ENCODE data around the gene RNF149. TPM values are rescaled to one million over a fixed set of nuclear protein-coding genes. Genes with fewer than 3 reads are reported as not detected.
"Not testable (repeated sequence)": the region's sequence is repeated elsewhere in the genome, so short reads cannot be mapped to it uniquely, and the experiment has no call there.

Gene RNF149, protein sequence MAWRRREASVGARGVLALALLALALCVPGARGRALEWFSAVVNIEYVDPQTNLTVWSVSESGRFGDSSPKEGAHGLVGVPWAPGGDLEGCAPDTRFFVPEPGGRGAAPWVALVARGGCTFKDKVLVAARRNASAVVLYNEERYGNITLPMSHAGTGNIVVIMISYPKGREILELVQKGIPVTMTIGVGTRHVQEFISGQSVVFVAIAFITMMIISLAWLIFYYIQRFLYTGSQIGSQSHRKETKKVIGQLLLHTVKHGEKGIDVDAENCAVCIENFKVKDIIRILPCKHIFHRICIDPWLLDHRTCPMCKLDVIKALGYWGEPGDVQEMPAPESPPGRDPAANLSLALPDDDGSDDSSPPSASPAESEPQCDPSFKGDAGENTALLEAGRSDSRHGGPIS
- polyA plus RNA-seq (2012; ENCODE audit: low read depth, missing spikeins): 6.3 TPM

DNA sequence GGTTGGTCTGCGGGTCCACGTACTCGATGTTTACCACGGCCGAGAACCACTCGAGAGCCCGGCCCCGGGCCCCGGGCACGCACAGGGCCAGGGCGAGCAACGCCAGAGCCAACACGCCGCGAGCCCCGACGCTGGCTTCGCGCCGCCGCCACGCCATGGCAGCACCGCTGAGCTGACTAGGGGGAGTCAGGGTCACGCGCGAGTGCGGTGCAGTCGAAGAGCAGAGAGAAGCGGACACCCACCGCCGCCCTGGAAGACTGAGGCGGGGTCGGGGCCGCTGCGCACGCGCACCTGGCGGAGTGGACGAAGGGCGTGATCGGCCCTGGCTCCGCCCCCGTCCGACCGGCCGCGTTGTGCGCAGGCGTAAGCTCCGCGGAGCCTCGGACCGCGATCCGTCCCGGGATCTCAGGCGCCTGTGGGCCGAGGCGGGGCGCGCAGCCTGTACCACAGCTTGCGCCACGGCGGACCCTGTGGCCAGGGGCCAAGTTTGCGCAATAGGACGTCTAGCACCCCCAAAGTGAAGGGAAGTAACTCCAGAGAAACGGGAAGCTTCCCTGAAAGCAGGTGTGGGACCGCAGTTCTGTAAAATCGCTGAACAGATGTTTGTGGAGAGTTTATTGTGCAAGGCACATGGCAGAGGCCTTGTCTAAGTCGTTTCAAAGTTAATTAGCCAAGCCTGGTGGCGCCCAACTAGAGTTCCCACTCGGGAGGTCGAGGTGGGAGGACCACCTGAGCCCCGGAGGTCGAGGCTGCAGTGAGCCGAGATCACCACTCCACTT, at the start of gene RNF149:
Gene RNF149 (minus strand): TSS at position 270 of the 779 bp plus-strand sequence. CDS start 113 bp downstream, at position 157.
- DNase-seq (ENCODE audit: insufficient read length, low spot score): peak; percentile 86

DNA sequence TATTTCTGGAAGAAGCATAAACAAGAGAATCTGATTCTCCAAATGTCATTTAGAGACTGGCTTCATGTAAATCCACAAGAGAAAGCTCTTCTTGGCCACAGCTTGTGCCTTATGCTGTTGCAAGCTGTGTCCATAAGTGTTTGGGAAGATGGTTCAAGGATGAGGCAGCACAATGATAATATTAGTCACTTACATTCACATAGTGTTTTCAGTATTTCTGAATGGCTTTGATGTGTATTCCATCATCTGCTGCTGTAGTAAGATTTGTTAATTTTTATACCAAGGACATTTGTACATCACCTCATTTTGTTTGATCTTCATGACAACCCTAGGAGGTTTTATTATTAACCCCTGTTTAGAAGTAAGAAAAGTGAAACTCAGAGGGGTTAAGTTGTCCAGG, 48.9 kb upstream of the RNF149 start:
- FAIRE-seq (no peak), DNase-seq (ENCODE audit: insufficient read length, low spot score) (no peak)
- TF ChIP-seq PAX5 (IDR thresholded peaks at IDR 0.05; ENCODE audit: insufficient read depth, low read length, severe bottlenecking) (no peak), SPI1 (IDR thresholded peaks at IDR 0.05; ENCODE audit: low read depth, low read length) (no peak), POU2F2 (IDR thresholded peaks at IDR 0.05; ENCODE audit: low read depth, low read length) (no peak), POLR2A (IDR thresholded peaks at IDR 0.05; ENCODE audit: low read depth, low read length) (no peak), TAF1 (IDR thresholded peaks at IDR 0.05; ENCODE audit: low read depth, low read length) (no peak), POLR2AphosphoS5 (IDR thresholded peaks at IDR 0.05; ENCODE audit: low read depth, low read length) (no peak)

More for the DNA sequence above, at the start of gene RNF149:
- TF ChIP-seq TAF1 (IDR thresholded peaks at IDR 0.05; ENCODE audit: low read depth, low read length) (no peak), POU2F2 (IDR thresholded peaks at IDR 0.05; ENCODE audit: low read depth, low read length) (no peak), POLR2A (IDR thresholded peaks at IDR 0.05; ENCODE audit: low read depth, low read length) (peak; percentile 41; the same call in 1 of the 2 replicates), PAX5 (IDR thresholded peaks at IDR 0.05; ENCODE audit: insufficient read depth, low read length, severe bottlenecking) (no peak)
- peak; percentile 97 for FAIRE-seq

DNA sequence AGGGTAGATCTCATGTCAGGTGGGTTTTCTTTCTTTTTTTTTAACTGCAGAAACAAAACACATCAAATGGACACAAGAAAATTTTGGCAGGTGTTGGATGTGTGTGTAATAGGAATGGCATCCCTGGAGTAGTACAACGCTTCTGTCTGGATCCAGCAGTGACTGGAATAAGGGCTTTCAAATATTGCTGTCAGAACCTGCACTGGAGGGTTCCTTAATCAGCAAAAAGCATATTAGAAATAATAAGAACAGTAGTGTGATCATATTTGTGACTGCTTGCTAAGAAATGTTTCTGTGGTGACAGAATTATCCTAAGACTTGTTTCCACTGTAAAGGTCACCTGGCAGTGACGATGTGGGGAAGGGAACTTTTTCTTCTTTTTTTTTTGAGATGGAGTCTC, 48.0 kb upstream of the RNF149 start:
- DNase-seq (ENCODE audit: insufficient read length, low spot score) (no peak), FAIRE-seq (no peak)
- TF ChIP-seq POLR2AphosphoS5 (IDR thresholded peaks at IDR 0.05; ENCODE audit: low read depth, low read length) (no peak), PAX5 (IDR thresholded peaks at IDR 0.05; ENCODE audit: insufficient read depth, low read length, severe bottlenecking) (no peak), POLR2A (IDR thresholded peaks at IDR 0.05; ENCODE audit: low read depth, low read length) (no peak), TAF1 (IDR thresholded peaks at IDR 0.05; ENCODE audit: low read depth, low read length) (no peak), SPI1 (IDR thresholded peaks at IDR 0.05; ENCODE audit: low read depth, low read length) (no peak), POU2F2 (IDR thresholded peaks at IDR 0.05; ENCODE audit: low read depth, low read length) (no peak)

DNA sequence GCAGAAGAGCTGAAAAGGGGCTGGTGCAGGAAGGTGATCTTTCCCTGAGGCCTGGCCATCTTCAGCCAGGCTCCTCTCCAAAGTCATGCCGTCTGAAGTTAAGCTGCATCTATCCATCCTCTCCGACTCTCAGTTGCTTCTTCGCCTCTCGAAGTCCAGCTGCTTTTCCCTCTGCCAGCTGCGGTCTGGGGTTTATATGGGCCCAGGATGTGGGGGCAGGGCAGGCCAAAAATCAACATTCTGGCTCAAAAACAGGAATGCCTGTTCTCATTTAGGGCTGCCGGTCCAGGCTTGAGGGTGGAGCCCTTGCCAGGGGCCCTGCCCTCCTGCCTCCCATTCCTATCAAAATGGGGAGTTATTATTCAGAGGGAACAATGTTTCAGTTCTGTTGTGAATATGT, 47.6 kb upstream of the RNF149 start:
- TF ChIP-seq POU2F2 (IDR thresholded peaks at IDR 0.05; ENCODE audit: low read depth, low read length) (no peak), PAX5 (IDR thresholded peaks at IDR 0.05; ENCODE audit: insufficient read depth, low read length, severe bottlenecking) (no peak), TAF1 (IDR thresholded peaks at IDR 0.05; ENCODE audit: low read depth, low read length) (no peak), SPI1 (IDR thresholded peaks at IDR 0.05; ENCODE audit: low read depth, low read length) (no peak), POLR2A (IDR thresholded peaks at IDR 0.05; ENCODE audit: low read depth, low read length) (no peak)
- DNase-seq (ENCODE audit: insufficient read length, low spot score) (no peak), FAIRE-seq (no peak)

DNA sequence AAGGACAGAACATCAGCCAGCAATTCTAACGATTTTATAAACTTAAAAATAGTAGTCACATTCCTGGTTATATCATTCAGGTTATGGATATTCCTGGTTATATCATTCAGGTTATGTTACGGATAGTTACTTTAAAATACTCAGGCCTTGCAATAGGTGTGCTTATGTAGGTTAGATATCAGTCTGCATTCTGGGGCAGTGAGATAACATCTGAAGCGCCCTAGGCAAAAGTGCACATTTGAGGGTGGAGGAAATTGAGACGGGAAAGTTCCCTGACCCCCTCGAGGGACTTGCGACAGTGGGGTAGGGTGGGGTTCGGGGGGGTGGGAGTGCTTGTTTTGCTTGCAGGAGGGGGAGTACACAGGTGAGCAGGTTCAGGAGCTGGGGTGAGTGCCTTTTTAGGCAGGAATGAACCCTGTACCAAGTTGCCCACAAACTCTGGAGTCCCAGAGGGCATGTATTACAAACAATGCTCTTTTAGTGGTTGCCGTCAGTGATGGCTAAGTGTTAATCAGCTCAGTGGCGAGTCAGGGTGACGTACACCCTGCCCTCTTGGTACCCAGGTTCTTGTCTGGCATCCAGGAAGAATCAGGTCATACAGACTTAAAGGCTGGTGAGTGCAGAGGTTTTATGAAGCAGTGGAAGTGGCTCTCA, 47.0 kb upstream of the RNF149 start:
- FAIRE-seq (no peak), DNase-seq (ENCODE audit: insufficient read length, low spot score) (no peak)
- TF ChIP-seq POU2F2 (IDR thresholded peaks at IDR 0.05; ENCODE audit: low read depth, low read length) (no peak), PAX5 (IDR thresholded peaks at IDR 0.05; ENCODE audit: insufficient read depth, low read length, severe bottlenecking) (no peak), POLR2A (IDR thresholded peaks at IDR 0.05; ENCODE audit: low read depth, low read length) (no peak), TAF1 (IDR thresholded peaks at IDR 0.05; ENCODE audit: low read depth, low read length) (no peak), POLR2AphosphoS5 (IDR thresholded peaks at IDR 0.05; ENCODE audit: low read depth, low read length) (no peak)

DNA sequence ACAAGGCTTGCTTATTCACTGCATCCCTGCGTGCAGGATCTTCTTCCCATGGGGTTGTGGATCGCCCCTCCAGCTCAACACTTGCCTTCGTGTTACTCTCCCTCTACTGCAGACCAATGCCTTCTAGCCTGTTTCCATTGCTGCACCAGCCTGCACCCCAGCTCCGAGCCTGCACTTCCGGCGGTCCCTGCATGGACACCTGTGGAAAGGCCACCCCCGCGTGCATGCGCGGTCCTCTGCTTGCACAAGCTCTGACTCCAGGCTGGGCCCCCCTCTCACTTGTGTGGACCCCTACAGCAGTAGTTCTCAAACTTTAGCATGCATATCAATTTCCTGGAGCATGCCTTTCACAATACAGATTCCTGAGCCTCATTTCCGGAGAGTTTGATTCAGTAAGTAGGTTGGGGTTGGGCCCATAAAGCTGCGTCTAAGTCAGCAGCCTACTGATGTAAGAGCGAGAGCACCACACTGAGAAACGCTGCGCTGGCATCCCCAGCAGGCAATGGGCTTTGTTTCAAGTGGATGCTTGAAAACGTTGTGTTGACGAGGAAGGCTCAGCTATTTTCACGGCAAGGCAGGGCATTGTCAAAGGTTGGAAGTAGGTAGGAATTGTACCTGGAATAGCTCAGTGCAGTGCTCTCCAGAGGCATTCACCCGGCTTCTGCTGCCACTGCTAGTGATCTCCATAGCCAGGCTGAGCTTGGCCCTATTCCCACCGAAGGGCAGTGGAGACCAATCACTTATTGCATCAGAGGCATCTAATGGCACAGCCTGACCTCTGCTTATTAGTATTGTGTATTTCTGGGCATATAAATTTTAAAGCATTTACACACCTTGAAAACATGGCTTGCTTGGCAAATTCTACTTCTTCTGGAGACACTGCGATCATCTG, 46.2 kb upstream of the RNF149 start:
- TF ChIP-seq POLR2AphosphoS5 (IDR thresholded peaks at IDR 0.05; ENCODE audit: low read depth, low read length) (no peak), POLR2A (IDR thresholded peaks at IDR 0.05; ENCODE audit: low read depth, low read length) (no peak), POU2F2 (IDR thresholded peaks at IDR 0.05; ENCODE audit: low read depth, low read length) (no peak), TAF1 (IDR thresholded peaks at IDR 0.05; ENCODE audit: low read depth, low read length) (no peak), PAX5 (IDR thresholded peaks at IDR 0.05; ENCODE audit: insufficient read depth, low read length, severe bottlenecking) (no peak)
- DNase-seq (ENCODE audit: insufficient read length, low spot score): no peak
- FAIRE-seq: no peak

DNA sequence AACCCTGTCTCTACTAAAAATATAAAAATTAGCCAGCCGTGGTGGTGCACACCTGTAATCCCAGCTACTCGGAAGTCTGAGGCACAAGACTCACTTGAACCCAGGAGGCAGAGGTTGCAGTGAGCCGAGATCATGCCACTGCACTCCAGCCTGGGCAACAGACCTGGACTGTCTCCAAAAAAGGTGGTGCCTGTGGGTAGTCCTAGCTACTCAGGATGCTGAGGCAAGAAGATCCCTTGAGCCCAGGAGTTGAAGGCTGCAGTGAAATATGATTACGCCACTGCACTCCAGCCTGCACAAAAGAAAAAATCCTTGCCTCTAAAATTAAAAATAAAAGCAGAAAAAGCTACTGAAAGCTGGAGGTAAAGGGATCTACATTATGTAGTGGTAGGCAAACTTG, 44.1 kb upstream of the RNF149 start:
- FAIRE-seq; DNase-seq (ENCODE audit: insufficient read length, low spot score): not testable (repeated sequence)

DNA sequence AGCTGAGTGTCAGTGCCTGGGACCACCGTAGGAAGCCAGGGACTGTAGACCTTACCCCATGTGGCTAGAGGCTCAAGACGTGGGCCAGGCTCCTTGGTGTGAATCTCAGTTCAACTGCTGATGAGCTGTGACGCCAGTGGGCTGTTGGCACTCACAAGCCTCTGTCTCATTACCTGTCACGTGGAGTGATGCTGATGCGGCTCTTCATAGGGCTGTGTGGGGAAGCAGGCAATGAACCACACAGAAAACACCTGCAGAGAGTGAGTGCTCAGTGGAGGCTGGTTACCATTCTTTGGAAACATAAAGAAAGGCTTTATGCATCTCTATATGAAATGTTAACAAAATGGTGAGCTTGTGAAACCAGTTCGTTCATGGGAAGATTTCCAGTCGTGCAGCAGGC, 42.7 kb upstream of the RNF149 start:
- DNase-seq (ENCODE audit: insufficient read length, low spot score): no peak
- FAIRE-seq: no peak
- TF ChIP-seq POU2F2 (IDR thresholded peaks at IDR 0.05; ENCODE audit: low read depth, low read length) (no peak), TAF1 (IDR thresholded peaks at IDR 0.05; ENCODE audit: low read depth, low read length) (no peak), PAX5 (IDR thresholded peaks at IDR 0.05; ENCODE audit: insufficient read depth, low read length, severe bottlenecking) (no peak), POLR2AphosphoS5 (IDR thresholded peaks at IDR 0.05; ENCODE audit: low read depth, low read length) (no peak), POLR2A (IDR thresholded peaks at IDR 0.05; ENCODE audit: low read depth, low read length) (no peak)
